Prostate gland (tissue), 2 donors: Measurements from ENCODE around the gene REEP6.

Source experiments
- POLR2A ChIP-seq: fragments of 450-650 bp; IDR thresholded peaks from one replicate; pipeline ENCODE4 v1.6.1; 2016; ENCODE audit warnings: antibody characterized with exemption, mild to moderate bottlenecking
- POLR2AphosphoS5 ChIP-seq: sonication (generic); formaldehyde crosslinking; IDR thresholded peaks from one replicate; pipeline ENCODE4 v1.6.1; 2017; ENCODE audit warnings: antibody characterized with exemption
- TF ChIP-seq, protein P1 (sequence below), 4 experiments: fragments of 200-600 bp in 2 of 4; fragments of 450-650 bp in 2 of 4; sonication (generic) in 2 of 4; IDR thresholded peaks; 1 replicate in 3 of 4; 2 replicates in 1 of 4; pipeline ENCODE4 v1.5.1; 2016 to 2019; ENCODE audit warnings: antibody characterized with exemption in 4 of 4, mild to moderate bottlenecking in 2 of 4, moderate library complexity in 2 of 4

DNA sequence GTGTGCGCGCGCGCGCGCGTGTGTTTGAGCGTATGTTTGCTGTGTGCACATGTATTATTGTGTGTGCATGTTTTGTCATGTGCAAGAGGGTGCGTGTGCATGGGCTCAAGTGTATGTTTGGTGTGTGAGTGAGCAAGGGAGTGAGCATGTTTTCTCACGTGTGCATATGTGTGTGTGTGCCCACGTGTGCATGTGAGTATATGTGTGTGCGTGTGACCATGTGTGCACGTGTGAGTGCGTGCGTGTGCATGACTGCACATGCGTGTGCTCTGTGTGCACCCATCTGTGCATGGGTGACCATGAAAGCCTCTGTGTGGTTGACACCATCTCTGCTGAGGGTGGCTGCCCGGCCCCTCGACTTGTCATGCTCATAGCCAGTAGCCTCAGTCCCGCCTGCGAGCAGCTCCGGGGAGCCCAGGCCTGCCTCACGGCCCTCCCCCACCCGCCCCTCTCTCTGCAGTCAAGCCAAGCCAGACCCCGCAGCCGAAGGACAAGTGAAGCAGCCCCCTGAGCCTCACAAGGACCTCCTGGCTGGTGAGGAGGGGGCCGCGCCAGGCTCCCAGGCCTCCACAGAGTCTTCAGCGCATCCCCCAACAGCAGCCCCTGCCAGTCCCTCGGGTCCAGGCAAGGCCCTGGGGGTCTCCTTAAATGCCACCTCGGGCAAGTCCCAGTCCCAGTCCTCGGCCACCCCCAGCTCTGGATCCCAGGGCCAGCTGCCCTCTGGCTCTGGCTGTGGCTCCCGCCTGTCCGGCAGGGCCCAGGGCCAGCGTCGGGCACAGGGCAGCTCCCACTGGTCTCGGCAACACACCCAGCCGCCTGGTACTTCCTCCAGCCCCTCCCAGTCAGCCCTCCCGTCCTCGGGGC is 6.0 kb downstream of the REEP6 start:
- TF ChIP-seq, protein P1, sequence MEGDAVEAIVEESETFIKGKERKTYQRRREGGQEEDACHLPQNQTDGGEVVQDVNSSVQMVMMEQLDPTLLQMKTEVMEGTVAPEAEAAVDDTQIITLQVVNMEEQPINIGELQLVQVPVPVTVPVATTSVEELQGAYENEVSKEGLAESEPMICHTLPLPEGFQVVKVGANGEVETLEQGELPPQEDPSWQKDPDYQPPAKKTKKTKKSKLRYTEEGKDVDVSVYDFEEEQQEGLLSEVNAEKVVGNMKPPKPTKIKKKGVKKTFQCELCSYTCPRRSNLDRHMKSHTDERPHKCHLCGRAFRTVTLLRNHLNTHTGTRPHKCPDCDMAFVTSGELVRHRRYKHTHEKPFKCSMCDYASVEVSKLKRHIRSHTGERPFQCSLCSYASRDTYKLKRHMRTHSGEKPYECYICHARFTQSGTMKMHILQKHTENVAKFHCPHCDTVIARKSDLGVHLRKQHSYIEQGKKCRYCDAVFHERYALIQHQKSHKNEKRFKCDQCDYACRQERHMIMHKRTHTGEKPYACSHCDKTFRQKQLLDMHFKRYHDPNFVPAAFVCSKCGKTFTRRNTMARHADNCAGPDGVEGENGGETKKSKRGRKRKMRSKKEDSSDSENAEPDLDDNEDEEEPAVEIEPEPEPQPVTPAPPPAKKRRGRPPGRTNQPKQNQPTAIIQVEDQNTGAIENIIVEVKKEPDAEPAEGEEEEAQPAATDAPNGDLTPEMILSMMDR (IDR thresholded peaks at IDR 0.05): no peak
- TF ChIP-seq POLR2A (no peak), POLR2AphosphoS5 (no peak)
